ENCODE results near the gene PACS1.
"Not testable (repeated sequence)": the region's sequence is repeated elsewhere in the genome, so short reads cannot be mapped to it uniquely, and the experiment has no call there.

PACS1 gene

GRCh38 chr11:66077927-66078326 is 7.9 kb downstream of the PACS1 start:
- DNase-seq, result no peak

GRCh38 chr11:66078949-66079348 is 8.9 kb downstream of the PACS1 start:
- DNase-seq, result not testable (repeated sequence)

DNA sequence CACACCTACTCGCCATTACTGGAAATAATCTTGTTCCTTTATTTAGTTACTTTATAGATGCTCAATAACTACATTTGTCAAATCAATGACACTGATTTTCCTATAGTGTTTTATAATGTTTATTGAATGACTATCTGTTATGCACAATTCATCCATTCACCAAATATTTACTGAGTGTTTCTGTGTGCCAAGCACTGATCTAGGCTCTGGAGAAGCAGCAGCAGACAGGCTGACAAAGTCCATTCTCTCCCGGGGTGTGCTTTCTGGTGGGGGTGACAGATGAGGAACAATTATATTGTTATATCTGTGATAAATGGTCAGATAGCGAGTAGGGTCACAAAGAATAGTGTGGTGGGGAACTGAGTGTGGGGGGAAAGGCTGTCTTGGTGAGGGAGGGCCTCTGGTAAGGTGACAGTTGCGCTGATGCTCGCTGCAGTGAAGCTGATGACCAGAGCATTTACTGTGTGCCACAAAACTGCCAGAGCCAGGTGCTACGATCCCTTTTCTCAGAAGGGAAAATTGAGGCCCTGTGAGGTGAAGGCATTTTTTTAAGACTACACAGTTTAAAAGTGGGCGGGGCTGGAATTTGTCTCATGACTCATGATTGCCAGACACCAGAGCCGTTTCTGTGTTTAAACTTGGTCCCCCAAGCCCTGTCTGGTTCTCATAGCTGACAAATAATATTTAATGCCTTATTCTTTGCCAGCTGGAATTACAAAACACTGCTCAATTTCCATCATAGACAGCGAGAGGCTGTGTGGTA is 10.2 kb downstream of the PACS1 start:
- DNase-seq, result peak; percentile 47 to 54

- DNase-seq, result peak; percentile 41 to 49
Measured at GRCh38 chr11:66081505-66081904, 11.4 kb downstream of the PACS1 start.

- no peak for DNase-seq
Measured at GRCh38 chr11:66082946-66083698, 13.1 kb downstream of the PACS1 start.

- no peak for DNase-seq
Measured at GRCh38 chr11:66083767-66084166, 13.7 kb downstream of the PACS1 start.

- no peak for DNase-seq
Measured at GRCh38 chr11:66084821-66085475, 14.9 kb downstream of the PACS1 start.

GRCh38 chr11:66087148-66087908 is 17.3 kb downstream of the PACS1 start:
- no peak for DNase-seq

- no peak for DNase-seq
Measured at GRCh38 chr11:66089067-66089466, 19.0 kb downstream of the PACS1 start.

DNA sequence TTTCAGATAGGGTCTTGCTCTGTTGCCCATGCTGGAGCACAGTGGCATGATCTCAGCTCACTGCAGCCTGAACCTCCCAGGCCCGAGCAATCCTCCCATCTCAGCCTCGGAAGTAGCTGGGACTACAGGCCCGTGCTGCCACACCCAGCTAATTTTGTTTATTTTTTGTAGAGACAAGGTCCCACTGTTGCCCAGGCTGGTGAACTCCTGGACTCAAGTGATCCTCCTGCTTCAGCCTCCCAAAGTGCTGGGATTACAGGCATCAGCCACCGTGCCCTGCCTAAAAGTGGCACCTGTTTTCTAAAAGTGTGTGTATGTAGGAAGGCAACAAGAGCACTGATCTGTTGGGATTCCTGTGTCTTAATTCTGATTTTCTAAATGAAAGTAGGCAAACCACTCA is 20.2 kb downstream of the PACS1 start:
- DNase-seq, result no peak

DNA sequence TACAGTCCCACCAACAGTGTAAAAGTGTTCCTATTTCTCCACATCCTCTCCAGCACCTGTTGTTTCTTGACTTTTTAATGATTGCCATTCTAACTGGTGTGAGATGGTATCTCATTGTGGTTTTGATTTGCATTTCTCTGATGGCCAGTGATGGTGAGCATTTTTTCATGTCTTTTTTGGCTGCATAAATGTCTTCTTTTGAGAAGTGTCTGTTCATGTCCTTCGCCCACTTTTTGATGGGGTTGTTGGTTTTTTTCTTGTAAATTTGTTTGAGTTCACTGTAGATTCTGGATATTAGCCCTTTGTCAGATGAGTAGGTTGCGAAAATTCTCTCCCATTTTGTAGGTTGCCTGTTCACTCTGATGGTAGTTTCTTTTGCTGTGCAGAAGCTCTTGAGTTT is 22.1 kb downstream of the PACS1 start:
- not testable (repeated sequence) for DNase-seq

GRCh38 chr11:66099746-66100145 is 29.7 kb downstream of the PACS1 start:
- not testable (repeated sequence) for DNase-seq

- peak; percentile 22 to 51 for DNase-seq
Measured at GRCh38 chr11:66100272-66101065, 30.4 kb downstream of the PACS1 start.

DNA sequence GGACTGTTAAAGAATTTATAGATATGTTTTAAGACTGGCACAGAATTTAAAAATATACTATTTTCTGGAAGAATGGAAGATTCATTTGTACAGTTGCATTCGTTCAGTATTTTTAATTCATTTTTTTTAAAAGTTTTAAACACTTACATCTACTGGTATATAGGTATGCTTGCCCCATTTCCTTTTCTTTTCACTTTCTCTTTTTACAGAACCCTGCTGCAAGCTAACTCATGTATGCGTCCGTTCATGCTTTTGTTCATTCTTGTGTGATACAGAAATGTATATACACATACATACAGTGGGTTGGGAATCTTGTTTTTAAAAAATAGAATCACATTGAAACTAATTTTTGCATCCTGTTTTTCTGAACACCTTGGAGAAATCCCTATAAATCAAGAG is 31.0 kb downstream of the PACS1 start:
- DNase-seq, result no peak

GRCh38 chr11:66104057-66104638 is 34.1 kb downstream of the PACS1 start:
- no peak for DNase-seq

DNA sequence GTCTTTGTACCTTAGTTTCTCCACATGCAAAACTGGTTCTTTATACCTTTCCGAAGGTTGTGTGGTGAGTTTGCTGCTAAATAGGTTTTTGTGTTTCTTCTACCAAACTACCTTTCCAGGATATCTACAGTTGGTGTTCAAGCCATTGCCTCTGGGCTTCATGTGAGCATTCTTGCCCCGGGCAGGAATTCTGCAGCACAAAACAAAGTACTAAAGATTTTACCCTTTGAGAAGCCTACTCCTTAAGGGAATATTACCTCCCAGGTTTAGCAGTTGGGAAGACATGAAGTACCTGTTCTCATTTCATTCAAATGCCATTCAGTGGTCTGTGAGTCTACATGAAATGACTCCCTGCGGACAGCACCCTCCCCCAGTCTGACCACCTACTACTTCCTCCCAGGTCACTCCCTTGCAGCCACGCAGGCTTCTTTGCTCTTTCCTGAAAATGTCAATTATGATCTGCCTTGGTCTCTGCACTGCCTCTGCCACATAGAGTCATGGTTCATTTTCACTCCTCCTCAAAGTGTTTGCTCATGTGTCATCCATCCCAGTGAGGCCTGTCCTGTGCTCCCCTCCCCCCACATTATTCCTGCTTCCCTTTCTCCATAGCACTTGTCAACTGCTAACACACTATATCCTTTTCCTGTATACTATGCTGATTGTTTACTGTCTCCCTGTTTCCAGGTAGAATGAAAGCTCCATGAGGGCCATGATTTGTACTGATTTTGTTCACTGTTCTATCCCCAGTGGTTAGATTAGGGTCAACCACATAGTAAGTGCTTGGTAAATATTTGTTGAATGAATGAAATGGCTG is 36.9 kb downstream of the PACS1 start:
- no peak for DNase-seq

- no peak for DNase-seq
Measured at GRCh38 chr11:66107600-66108510, 37.8 kb downstream of the PACS1 start.

DNA sequence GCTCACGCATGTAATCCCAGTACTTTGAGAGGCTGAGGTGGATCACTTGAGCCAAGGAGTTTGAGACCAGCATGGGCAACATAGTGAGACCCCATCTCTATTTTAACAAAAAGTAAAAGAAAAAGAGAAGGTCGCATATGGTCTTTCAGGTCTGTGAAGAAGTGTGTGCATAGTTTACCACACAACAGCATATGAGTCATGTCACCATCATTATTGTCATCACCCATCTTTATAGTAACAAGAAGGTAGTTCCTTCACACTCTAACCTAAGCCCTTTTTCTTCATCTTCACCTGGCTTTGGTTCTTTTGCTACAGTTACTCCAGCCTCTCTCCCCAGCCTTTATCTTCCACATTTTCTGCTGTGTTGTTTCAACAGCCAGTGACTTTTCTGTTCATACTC is 39.2 kb downstream of the PACS1 start:
- no peak for DNase-seq

- DNase-seq, result no peak
Measured at GRCh38 chr11:66111158-66111557, 41.1 kb downstream of the PACS1 start.

- no peak for DNase-seq
Measured at GRCh38 chr11:66112041-66112491, 42.0 kb downstream of the PACS1 start.
